ENCODE measurements around the gene OR5B3.
"Not testable (repeated sequence)": the region's sequence is repeated elsewhere in the genome, so short reads cannot be mapped to it uniquely, and the experiment has no call there.

The OR5B3 gene

DNA sequence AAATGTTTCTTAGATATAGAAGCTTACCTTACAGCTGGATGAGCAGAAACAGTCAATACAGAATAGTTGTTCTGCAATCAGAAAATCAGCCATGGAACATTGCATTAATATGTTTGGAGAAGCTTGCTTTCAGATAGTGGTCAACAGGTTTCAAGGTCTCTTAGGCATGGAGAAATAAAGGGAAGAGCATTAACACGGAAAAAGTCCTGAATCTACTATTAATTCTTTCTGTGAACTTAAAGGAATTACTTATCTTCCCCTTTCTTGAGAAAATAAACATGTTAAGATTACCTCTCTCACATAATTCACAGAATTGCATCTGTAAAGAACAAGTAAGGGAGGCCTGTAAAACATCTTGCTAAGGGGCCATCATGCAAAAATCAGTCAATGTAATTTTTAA lies at the start of gene OR5B3:
Gene OR5B3, minus strand, starts transcription at position 101 of the 400 bp plus-strand sequence. CDS start 3,465 bp downstream, outside the sequence.
- DNase-seq = no peak

DNA sequence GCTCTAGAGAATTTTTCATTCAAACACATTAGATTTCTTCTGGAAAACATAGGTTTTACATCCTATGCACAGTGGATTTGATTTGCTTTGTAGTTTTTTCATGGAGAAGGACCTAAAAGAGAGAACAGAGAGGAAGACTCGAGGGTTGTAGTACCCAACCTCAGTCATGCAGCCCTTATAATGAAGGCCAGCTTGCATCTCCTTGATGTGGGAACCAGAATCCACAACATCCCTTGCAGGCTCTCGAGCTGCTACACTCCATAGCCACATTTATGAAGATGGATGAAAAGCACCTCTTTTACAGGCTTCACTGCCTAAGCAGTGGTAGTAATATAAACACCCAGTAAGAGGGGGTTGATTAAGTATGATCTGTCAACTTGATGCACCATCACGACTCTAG lies 44.9 kb upstream of the OR5B3 start:
- peak; percentile 14 for DNase-seq

DNA sequence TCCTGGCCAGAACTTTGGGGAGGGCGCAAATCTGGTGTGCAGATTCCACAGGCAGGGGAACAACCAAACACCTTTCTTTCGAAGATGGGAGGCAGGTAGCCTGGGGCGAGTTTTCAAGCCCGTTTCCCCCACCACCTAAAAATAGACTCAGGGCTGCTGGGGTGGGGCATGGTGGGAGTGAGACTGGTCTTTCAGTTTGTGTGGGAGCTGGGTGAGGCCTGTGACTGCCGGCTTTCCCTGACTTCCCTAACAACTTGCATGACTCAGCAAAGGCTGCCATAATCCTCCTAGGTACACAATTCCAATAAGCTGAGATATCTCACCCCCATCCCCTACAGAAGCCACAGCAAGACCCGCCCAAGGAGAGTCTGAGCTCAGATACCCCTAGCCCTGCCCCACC lies 39.6 kb upstream of the OR5B3 start:
- no peak for DNase-seq

DNA sequence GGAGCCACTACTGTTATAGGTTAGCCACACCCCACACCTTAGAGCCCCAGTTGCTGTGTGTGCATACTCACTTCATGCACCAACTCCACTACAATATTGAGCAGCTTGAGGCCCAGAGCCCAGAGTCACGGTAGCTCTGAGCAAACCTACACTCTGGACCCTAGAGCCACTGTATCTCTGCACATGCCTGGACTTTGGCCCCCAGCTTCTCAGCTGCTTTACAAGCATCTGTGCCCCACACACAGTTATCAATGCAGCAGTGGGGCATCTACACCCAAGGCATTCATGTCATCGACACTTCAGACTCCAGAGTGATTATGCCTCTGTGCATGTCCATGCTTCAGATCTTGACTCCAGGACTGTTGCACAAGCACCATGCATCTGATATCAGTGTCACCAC lies 37.6 kb upstream of the OR5B3 start:
- DNase-seq = no peak

DNA sequence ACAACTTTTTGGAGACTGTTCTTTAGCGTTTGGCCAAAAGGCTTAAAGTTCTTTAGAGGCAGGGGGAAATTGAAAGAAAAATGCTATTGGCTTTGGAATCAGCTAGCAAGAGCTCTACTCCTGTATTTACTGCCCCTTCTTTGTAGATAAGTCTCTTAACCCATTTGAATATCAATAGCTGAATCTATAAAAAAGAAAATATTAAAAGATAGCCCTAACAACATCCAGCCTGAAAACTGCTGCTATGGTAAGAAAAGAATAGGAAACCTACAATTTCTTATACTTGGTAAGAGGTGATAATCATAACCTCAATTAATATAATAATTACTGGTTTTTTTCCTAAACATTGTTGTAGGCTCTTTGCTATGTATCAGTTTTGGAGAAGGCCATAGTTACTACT lies 35.5 kb upstream of the OR5B3 start, which contains the start of gene OR5B12:
Gene OR5B12, minus strand, starts transcription at position 101 of the 400 bp plus-strand sequence. CDS start 2,085 bp downstream, outside the sequence.
- no peak for DNase-seq

DNA sequence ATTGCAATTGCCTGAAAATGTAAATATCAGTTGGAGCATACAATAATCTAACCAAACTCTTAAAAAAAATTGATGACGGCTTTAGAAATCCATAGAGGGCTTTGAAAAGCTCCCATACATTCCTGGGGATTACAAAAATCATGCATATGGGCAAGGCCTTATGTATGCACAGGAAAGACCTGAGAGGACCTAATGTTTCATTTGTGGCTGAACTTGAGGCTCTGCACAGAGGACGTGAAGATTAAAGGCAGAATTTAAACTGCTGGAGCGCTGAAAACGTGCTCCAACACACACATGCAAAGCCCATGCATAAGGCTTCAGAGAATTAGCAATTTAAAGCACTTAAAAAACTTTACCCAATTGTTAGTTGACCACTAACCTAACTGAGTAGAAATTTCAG lies 31.8 kb upstream of the OR5B3 start:
- DNase-seq = no peak

DNA sequence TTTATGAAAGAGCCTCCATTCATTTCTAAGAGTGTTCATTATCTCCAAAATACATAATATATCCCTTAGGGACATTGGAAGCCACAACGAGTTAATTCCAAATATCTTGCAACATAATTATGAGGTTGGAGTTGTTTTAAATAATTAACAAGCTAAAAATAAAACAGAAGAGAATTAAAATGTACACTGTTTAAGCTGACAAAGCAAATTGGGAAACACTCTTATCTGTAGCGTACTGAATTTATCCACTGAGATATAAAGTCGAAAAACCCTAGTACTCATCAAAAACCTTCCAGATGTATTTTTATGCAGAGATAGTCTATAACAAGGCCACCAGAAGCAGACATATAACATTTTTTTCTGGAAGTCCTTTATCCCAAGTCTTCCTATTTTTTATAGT lies 27.5 kb upstream of the OR5B3 start:
- no peak for DNase-seq

DNA sequence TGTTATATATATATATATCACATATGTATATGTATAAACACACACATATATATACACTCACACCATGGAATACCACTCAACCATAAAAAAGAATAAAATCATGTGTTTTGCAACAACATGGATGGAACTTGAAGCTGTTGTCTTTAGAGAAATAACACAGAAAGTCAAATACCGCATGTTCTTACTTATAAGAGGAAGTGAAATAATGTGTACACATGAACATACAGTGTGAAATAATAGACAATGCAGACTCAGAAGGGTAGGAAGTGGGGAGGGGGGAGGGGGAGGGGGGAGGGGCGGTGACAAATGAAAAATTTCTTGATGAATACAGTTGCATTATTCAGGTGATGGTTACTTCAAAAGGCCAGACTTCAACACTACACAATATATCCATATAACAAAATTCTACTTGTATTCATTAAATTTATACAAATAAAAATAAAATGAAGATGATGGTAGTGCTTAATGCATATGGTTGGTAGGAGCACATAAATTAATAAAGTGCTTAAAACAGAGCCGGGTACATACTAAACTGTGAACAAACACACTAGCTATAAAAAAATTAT lies 27.0 kb upstream of the OR5B3 start:
- DNase-seq = no peak

DNA sequence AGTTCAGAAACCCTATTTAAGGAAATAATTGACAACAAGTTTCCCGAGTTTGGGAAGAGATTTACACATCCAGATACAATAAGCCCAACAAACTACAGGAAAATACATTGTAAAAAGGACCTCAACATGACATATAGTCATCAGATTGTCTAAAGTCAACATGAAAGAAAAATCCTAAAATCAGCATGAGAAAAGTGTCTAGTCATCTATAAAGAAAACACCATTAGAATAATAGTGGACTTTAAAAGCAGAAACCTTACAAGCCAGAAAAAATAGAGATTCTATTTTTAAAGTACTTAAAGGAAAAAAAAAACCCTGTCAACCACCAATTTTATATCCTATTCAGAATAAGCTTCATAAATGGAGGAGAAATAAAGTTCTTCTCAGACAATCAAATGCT lies 22.6 kb upstream of the OR5B3 start:
- DNase-seq = no peak

DNA sequence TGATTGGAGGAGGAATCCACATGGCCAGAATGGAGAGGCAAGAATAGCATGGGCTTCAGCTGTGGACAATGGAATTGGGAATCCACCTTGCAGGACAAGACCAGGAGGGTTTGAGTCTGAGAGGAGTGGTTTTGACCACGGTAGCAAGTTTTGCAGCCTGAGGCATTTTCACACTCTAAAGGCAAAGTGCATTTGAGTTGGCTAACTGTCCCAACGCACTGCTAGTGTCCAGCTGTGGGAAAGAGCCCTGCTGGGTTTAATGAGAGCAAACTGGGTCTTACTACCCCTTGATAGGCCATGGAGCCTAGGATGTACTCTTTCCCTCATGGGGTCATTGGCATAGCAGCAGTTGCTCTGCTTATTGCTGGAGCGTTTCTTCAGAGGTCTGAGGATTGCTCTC lies 21.3 kb upstream of the OR5B3 start, which contains the start of gene OR5B2:
Gene OR5B2, minus strand, starts transcription at position 101 of the 400 bp plus-strand sequence. CDS start 4,860 bp downstream, outside the sequence.
- DNase-seq = no peak

DNA sequence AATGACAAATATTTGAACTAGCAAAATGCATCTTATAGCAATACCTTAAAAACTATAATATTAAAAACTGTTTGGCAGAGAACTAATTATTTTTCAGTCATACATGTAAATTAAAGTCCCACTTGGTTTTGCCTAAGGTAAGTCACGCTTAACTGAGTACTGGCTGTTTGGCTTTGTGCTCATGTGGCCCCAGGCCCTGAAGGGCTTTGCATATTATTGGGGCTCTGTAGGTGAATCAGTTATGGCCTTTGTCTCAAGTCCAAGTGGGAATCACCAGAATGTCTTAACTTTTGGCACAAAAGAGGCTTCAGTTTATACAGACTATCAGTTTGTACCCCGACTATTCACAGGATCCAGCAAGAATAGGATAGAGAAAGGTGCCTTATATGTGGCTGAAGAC lies 7.1 kb downstream of the OR5B3 start:
- not testable (repeated sequence) for DNase-seq

DNA sequence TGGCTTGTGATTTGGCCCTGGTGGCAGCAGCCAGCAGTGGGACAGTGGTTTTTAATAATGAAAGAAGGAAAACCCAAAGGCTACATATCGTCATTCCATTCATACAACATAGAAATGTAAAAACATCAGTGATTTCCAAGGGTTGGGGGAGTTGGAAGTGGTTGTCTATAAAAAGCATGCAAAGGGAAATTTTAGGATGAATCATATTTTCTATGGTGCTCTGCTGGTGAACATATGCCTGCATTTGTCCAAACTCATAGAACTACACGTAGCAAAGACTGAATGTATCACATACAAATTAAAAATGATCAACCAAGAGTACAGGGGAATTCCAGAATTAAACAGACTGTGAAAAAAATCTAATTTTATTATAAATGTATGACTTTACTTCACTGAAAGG lies 11.1 kb downstream of the OR5B3 start:
- DNase-seq = peak; percentile 63

DNA sequence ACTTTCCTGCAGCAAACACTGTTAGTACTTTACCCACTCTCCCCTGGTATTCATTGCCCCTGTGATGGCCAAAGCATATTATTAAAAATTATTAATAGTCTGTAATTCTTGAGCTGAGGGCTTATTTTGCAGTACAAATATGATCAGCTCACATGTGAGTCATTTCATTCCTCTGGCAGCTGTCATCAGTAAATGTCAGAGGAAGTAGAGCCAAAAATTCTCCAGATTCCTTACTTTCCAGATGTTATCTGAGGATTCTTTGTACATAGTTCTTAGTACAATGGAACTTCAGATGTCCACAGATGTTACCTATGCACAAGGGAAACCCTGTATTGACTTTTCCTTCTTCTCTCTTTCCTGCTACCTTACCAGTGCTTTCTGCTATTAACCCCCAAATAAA lies 12.5 kb downstream of the OR5B3 start:
- peak; percentile 84 for DNase-seq

DNA sequence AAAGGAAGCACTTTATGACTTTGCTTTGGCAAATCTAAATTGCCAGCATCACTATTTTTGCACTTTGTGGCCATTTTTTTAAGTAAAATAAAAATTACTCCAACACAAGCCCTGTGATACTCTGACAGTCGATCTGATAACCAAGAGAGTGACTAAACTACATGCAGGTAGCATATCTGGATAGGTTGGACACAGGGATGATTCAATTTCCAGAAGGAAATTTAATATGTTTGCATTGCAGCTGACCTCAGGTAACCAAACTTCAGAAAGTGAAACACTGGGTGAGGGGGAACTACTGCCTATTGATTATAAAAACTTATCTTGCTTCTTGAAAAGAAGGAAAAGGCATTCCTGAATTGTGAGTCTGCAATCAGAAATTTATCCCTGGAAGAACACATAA lies 13.9 kb downstream of the OR5B3 start:
- peak; percentile 5 for DNase-seq

DNA sequence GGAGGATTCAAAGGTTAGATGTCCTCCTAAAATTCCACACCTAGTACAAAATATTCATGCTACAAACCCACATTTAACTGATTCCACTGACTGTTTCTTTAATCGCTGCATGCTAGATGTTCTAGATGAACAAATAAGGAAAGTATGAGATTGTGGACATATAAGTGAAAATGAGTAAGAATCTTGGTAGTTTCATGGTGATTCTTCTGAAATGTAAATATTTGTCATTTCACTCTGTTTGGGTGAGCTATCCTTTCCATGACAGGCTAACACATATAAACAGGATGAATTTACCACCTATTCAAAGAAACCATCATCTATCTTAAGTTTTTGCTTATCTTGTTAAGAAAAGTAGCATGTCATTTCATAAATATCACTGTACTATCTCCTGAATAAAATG lies 14.8 kb downstream of the OR5B3 start:
- peak; percentile 3 for DNase-seq

DNA sequence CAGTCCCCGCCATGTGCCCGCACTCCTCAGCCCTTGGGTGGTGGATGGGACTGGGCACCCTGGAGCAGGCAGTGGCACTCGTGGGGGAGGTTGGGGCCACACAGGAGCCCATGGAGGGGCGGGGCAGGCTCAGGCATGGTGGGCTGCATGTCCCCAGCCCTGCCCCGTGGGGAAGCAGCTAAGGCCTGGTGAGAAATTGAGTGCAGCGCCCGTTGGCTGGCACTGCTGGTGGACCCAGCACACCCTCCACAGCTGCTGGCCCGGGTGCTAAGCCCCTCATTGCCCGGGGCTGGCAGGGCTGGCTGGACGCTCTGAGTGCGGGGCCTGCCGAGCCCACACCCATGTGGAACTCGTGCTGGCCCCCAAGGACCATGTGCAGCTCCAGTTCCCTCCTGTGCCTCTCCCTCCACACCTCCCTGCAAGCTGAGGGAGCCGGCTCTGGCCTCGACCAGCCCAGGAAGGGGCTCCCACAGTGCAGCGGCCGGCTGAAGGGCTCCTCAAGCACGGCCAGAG lies 16.1 kb downstream of the OR5B3 start:
- DNase-seq = no peak

DNA sequence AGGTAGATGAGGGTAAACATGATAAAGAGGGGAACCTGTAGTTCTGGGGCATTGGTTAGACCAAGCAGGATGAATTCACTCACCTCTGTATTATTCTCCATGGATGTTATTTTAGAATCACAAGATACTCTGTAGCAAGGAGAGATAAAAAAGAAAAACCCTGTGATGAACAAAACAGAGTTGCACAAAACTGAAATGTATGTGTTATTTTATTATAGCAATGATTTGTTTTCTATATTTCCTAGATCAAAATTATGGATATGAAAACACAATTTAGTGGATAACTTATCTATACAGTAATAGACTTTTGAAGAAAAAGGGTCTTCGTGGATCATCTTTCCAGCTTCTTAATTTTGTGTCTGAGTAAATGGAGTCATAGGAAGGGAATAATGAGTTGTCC lies 47.7 kb downstream of the OR5B3 start, which contains the start of gene OR5B17:
Gene OR5B17, minus strand, starts transcription at position 101 of the 400 bp plus-strand sequence. Its CDS starts 0 bp downstream, at position 101.
- DNase-seq = no peak

DNA sequence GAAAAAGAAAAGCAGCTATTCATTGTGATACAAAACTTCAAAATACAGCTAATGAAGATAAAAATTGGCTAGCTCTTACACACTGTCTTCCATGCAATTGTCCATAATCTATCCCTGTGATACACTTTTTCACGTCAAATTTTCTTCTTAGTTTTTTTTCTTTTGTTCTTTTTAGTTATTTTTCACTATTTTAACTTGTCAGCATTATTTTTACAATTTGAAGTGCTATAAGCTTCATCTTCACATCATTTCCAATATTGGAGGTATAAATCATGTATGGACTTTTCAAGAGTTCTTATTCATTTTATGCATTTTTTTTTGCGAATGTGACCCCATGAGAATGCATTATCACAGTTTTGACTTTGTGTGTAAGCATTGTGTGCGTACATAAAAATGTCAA lies 51.9 kb downstream of the OR5B3 start:
- DNase-seq = no peak

All from fibroblast of upper back skin (primary cell).